SK-N-SH (cell line): ENCODE measurements around the gene KRT9. TPM values are rescaled to one million over a fixed set of nuclear protein-coding genes. Genes with fewer than 3 reads are reported as not detected.
A peak's percentile ranks its signal among the peaks of the same experiment; 100 is the strongest.

Source experiments
- CTCF ChIA-PET: fragments of 300-600, 350-600 bp; formaldehyde crosslinking; extraction: SDS; loops from one replicate; lab custom pipeline; 2021; lab: Yijun Ruan, JAX
- POLR2A ChIA-PET: fragments of 350-600 bp; sonication (Branson Sonifier 250); formaldehyde crosslinking; extraction: SDS; loops from one replicate; lab custom pipeline; 2020; ENCODE audit warnings: antibody characterized with exemption, inconsistent platforms; lab: Yijun Ruan, JAX
- DNase-seq: peaks from one replicate; pipeline ENCODE4 v3.0.0; 2012
- H2AFZ ChIP-seq: fragments of 200-600 bp; sonication (generic); 2 replicates; pipeline ENCODE4 v1.8.1; 2016; ENCODE audit warnings: antibody characterized with exemption, mild to moderate bottlenecking, low read depth
- H3F3A ChIP-seq: fragments of 200-600 bp; sonication (generic); replicated peaks from 2 replicates; pipeline ENCODE3; 2016; ENCODE audit warnings: antibody characterized with exemption, mild to moderate bottlenecking; ENCODE audit not compliant: insufficient read depth
- H3K27ac ChIP-seq, 2 experiments: fragments of 200-500 bp in 1 of 2; fragments of 200-600 bp in 1 of 2; sonication (Bioruptor generic) in 1 of 2; sonication (generic), shearing (Covaris generic) in 1 of 2; 2 replicates each; pipeline versions ENCODE4 v1.5.1 to v1.6.1; 2014 to 2016; ENCODE audit warnings: low read depth in 2 of 2, inconsistent platforms in 1 of 2, low read length in 1 of 2, mild to moderate bottlenecking in 1 of 2, mixed read lengths in 1 of 2
- H3K27me3 ChIP-seq: fragments of 200-600 bp; sonication (generic), shearing (Covaris generic); 2 replicates; pipeline ENCODE4 v1.6.1; 2016; ENCODE audit warnings: mixed run types; ENCODE audit not compliant: insufficient read depth
- H3K36me3 ChIP-seq, 2 experiments: fragments of 200-500 bp in 1 of 2; fragments of 200-600 bp in 1 of 2; sonication (Bioruptor generic) in 1 of 2; sonication (generic) in 1 of 2; replicated peaks in 1 of 2; 2 replicates each; pipeline versions ENCODE3 to v1.5.1; 2014 to 2016; ENCODE audit warnings: low read length in 1 of 2, mild to moderate bottlenecking in 1 of 2; ENCODE audit not compliant: insufficient read depth in 2 of 2, control insufficient read depth in 1 of 2
- H3K4me1 ChIP-seq, 2 experiments: fragments of 200-500 bp in 1 of 2; fragments of 200-600 bp in 1 of 2; sonication (Bioruptor generic) in 1 of 2; sonication (generic), shearing (Covaris generic) in 1 of 2; 2 replicates each; pipeline versions ENCODE4 v1.5.1 to v1.6.1; 2014 to 2016; ENCODE audit warnings: low read depth in 1 of 2, low read length in 1 of 2, mixed run types in 1 of 2; ENCODE audit not compliant: insufficient read depth in 2 of 2, control insufficient read depth in 1 of 2
- H3K4me2 ChIP-seq: fragments of 200-600 bp; sonication (generic), shearing (Covaris generic); 2 replicates; pipeline ENCODE4 v1.6.1; 2017; ENCODE audit warnings: mixed run types
- H3K4me3 ChIP-seq, 2 experiments: fragments of 200-500 bp in 1 of 2; fragments of 200-600 bp in 1 of 2; sonication (Bioruptor generic) in 1 of 2; sonication (generic), shearing (Covaris generic) in 1 of 2; 2 replicates each; pipeline versions ENCODE4 v1.5.1 to v1.8.1; 2014 to 2016; ENCODE audit warnings: low read depth in 2 of 2, inconsistent platforms in 1 of 2, low read length in 1 of 2, mild to moderate bottlenecking in 1 of 2, mixed read lengths in 1 of 2, moderate library complexity in 1 of 2
- H3K79me2 ChIP-seq: fragments of 200-600 bp; sonication (generic); 2 replicates; pipeline ENCODE4 v1.8.1; 2017; ENCODE audit warnings: mild to moderate bottlenecking; ENCODE audit not compliant: insufficient read depth
- H3K9ac ChIP-seq: fragments of 200-600 bp; sonication (generic); 2 replicates; pipeline ENCODE4 v1.6.1; 2017; ENCODE audit warnings: mixed run types
- H3K9me2 ChIP-seq: fragments of 200-600 bp; sonication (generic); 2 replicates; pipeline ENCODE4 v1.6.1; 2017; ENCODE audit warnings: mixed run types
- H3K9me3 ChIP-seq: fragments of 200-600 bp; sonication (generic); 2 replicates; pipeline ENCODE4 v1.6.1; 2017; ENCODE audit warnings: mixed run types, mild to moderate bottlenecking, moderate library complexity
- H4K20me1 ChIP-seq: fragments of 200-600 bp; sonication (generic); 2 replicates; pipeline ENCODE4 v1.6.1; 2017; ENCODE audit warnings: mild to moderate bottlenecking, mixed run types; ENCODE audit not compliant: insufficient read depth
- EP300 ChIP-seq, 2 experiments: IDR thresholded peaks; 2 replicates each; pipeline versions ENCODE4 v1.4.0 to v1.6.1; 2012; ENCODE audit warnings: borderline replicate concordance in 1 of 2, low read depth in 1 of 2, low read length in 1 of 2
- EZH2phosphoT487 ChIP-seq: fragments of 200-600 bp; sonication (generic); IDR thresholded peaks from 2 replicates; pipeline ENCODE4 v1.6.1; 2017; ENCODE audit warnings: low read depth, mixed run types, mild to moderate bottlenecking, antibody characterized with exemption, moderate library complexity, borderline replicate concordance
- FOSL2 ChIP-seq: IDR thresholded peaks from 2 replicates; pipeline ENCODE4 v1.4.0; 2012; ENCODE audit warnings: low read depth, mild to moderate bottlenecking, moderate library complexity, borderline replicate concordance
- FOXJ3 ChIP-seq: sonication (generic); formaldehyde crosslinking; IDR thresholded peaks from 2 replicates; pipeline ENCODE4 v1.5.1; 2020; ENCODE audit warnings: mild to moderate bottlenecking, missing genetic modification reagents
- FOXM1 ChIP-seq: IDR thresholded peaks from 2 replicates; pipeline ENCODE4 v1.4.0; 2012; ENCODE audit warnings: low read depth, mild to moderate bottlenecking
- GATA2 ChIP-seq: sonication (generic); formaldehyde crosslinking; IDR thresholded peaks from 2 replicates; pipeline ENCODE4 v1.5.0; 2020; ENCODE audit warnings: mild to moderate bottlenecking, missing genetic modification reagents
- JUND ChIP-seq: IDR thresholded peaks from 2 replicates; pipeline ENCODE4 v1.4.0; 2012
- MEF2A ChIP-seq: IDR thresholded peaks from 2 replicates; pipeline ENCODE4 v1.4.0; 2012; ENCODE audit warnings: low read depth, borderline replicate concordance
- NFIC ChIP-seq: IDR thresholded peaks from 2 replicates; pipeline ENCODE4 v1.4.0; 2012; ENCODE audit warnings: borderline replicate concordance
- NRF1 ChIP-seq: IDR thresholded peaks from 2 replicates; pipeline ENCODE4 v1.6.1; 2012; ENCODE audit warnings: low read depth, mild to moderate bottlenecking, low read length
- POLR2AphosphoS5 ChIP-seq: IDR thresholded peaks from 2 replicates; pipeline ENCODE4 v1.6.1; 2012; ENCODE audit warnings: low read depth, low read length
- RAD21 ChIP-seq: IDR thresholded peaks from 2 replicates; pipeline ENCODE4 v1.6.1; 2012; ENCODE audit warnings: mild to moderate bottlenecking, low read length
- RCOR1 ChIP-seq: fragments of 150-350 bp; IDR thresholded peaks from 2 replicates; pipeline ENCODE4 v1.6.1; 2017; ENCODE audit warnings: antibody characterized with exemption, low read length
- RXRA ChIP-seq: IDR thresholded peaks from 2 replicates; pipeline ENCODE4 v1.4.0; 2012; ENCODE audit warnings: low read depth, mild to moderate bottlenecking, borderline replicate concordance
- SIN3A ChIP-seq: IDR thresholded peaks from 2 replicates; pipeline ENCODE4 v1.6.1; 2012; ENCODE audit warnings: low read depth, mild to moderate bottlenecking, low read length, moderate library complexity, borderline replicate concordance
- TAF1 ChIP-seq: IDR thresholded peaks from 2 replicates; pipeline ENCODE4 v1.6.1; 2012; ENCODE audit warnings: low read depth, mild to moderate bottlenecking, low read length, moderate library complexity, borderline replicate concordance
- TCF12 ChIP-seq: IDR thresholded peaks from 2 replicates; pipeline ENCODE4 v1.4.0; 2012
- TEAD4 ChIP-seq: IDR thresholded peaks from 2 replicates; pipeline ENCODE4 v1.4.0; 2012; ENCODE audit warnings: mild to moderate bottlenecking, borderline replicate concordance; ENCODE audit not compliant: insufficient read depth
- WGBS: methylation state at CpG from one replicate; pipeline ENCODE4 v1.1.6; 2017; ENCODE audit warnings: low lambda C conversion rate; 5-methylcytosine and 5-hydroxymethylcytosine counted together
- polyA plus RNA-seq, 3 experiments: library from polyadenylated mRNA; depleted of rRNA; stranded (reverse); fragments of >200 nt; gene quantifications; 2 replicates each; pipeline ENCODE4 v1.2.3, GENCODE V29; 2012
- TF ChIP-seq, protein P1 (sequence below): IDR thresholded peaks from 2 replicates; pipeline ENCODE4 v1.4.0; 2012; ENCODE audit warnings: low read depth, borderline replicate concordance
- TF ChIP-seq, protein P2 (sequence below): IDR thresholded peaks from 2 replicates; pipeline ENCODE4 v1.6.1; 2012; ENCODE audit warnings: mild to moderate bottlenecking, low read depth, low read length, moderate library complexity
- TF ChIP-seq, protein P3 (sequence below): fragments of 200-600 bp; sonication (generic); IDR thresholded peaks from 2 replicates; pipeline ENCODE4 v1.6.1; 2017; ENCODE audit warnings: antibody characterized with exemption, mild to moderate bottlenecking, moderate library complexity

Gene KRT9
- polyA plus RNA-seq, 1 of the 3 experiments (the other 2 are of a cell fraction): not detected

DNA sequence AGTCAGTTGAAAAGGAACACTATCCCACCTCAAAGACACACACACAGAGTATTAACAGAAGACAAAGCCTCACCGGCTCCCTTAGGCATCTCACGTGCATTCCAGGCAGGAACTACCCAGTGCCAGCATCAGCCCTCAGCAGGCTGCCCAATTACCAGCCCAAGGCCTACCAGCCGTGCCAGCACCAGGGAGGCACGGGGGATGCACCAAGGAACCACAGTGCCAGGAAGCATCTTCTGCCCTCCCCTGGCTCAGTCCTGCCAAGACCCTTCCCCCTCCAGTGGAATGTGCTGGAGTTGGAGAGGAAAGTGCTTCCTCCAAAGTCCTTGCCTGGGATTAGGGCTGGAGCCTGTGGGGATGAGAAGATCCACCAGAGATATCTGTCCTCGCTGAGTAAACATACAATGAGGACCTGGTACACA is 32.8 kb downstream of the KRT9 start:
- Histone ChIP-seq H3K79me2 (no peaks in the 10 kb centered on the region), H3K27me3 (no peaks in the 10 kb centered on the region), H3K36me3 (no peaks in the 10 kb centered on the region), H3K4me2 (peak overlapping the region; percentile 59), H3K27ac (peak overlapping the region; percentile 26 to 77; a peak in 3 of 4 replicates), H3K9me3 (no peaks in the 10 kb centered on the region), H3K9ac (peak overlapping the region; percentile 54), H3K9me2 (no peaks in the 10 kb centered on the region), H2AFZ (peak overlapping the region; percentile 73), H3F3A (peaks cover 29% of the 10 kb centered on the region), H3K4me1 (peaks cover 17 to 37% of the 10 kb centered on the region in 2 experiments; a peak in 3 of 4 replicates), H4K20me1 (no peaks in the 10 kb centered on the region), H3K4me3 (no peak overlapping the region)
- TF ChIP-seq POLR2AphosphoS5 (no peak), TCF12 (no peak), TEAD4 (0 out of 2 replicates have a peak, but pooled peaks have one; percentile 10), FOXM1 (no peak), RAD21 (no peak), GATA2 (CRISPR knock-in tag) (no peak), NFIC (no peak), RCOR1 (no peak)
- no peak for DNase-seq
- ChIA-PET CTCF (interaction anchor here (1.2 to 25.5 kb wide), 4 partner anchors 10 to 127 kb away, joined by 4 to 646 read pairs (median 43); partner anchors contain the start of gene KRT15), POLR2A (no interaction called here)
- 49% methylated on average over 3 of the region's 5 CpGs for WGBS

DNA sequence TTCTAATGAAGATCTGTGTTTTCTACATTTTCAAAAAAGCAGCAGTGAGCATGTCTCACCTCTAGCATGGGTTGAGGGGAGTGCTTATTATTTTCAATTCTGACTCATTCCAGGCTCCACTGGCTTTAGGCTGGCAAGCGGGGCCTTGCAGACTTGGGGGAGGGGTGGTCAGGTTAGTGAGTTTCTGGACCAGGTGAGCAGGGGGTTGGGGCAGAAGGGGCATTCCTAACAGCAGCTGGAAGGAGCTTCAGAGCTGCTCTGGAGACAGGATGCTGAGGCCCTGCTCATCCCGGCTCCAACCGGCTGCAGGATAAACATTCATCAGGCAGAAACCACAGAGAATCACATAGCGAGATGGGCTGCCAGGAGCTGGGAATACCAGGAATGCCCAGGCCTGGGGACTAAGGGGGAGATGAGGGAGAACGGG is 33.3 kb downstream of the KRT9 start:
- POLR2A ChIA-PET: no interaction called here
- no peak overlapping the region for H3K4me3 ChIP-seq
- H3K9me2 ChIP-seq: no peaks in the 10 kb centered on the region
- H3K27ac ChIP-seq: peak overlapping the region; percentile 26 to 77; a peak in 2 of 4 replicates
- H3F3A ChIP-seq: peaks cover 27% of the 10 kb centered on the region
- CTCF ChIA-PET: interaction anchor here (1.2 to 25.5 kb wide), 6 partner anchors 11 to 127 kb away, joined by 3 to 646 read pairs (median 7); partner anchors contain the start of genes KRT15 and KRT19
- H3K4me2 ChIP-seq: peak overlapping the region; percentile 59
- H3K4me1 ChIP-seq: peaks cover 17 to 37% of the 10 kb centered on the region in 2 experiments; a peak in 3 of 4 replicates
- H3K79me2 ChIP-seq: no peaks in the 10 kb centered on the region
- peak overlapping the region; percentile 73 for H2AFZ ChIP-seq
- 17% methylated on average over 5 of the region's 5 CpGs for WGBS
- no peaks in the 10 kb centered on the region for H3K9me3 ChIP-seq
- peak overlapping the region; percentile 54 for H3K9ac ChIP-seq
- DNase-seq: no peak
- H3K36me3 ChIP-seq: no peaks in the 10 kb centered on the region
- H3K27me3 ChIP-seq: no peaks in the 10 kb centered on the region
- H4K20me1 ChIP-seq: no peaks in the 10 kb centered on the region
- TF ChIP-seq RAD21 (no peak), NFIC (peak; percentile 42; the same call in 1 of the 2 replicates), NRF1 (no peak), MEF2A (no peak), TAF1 (0 out of 2 replicates have a peak, but pooled peaks have one; percentile 11), GATA2 (CRISPR knock-in tag) (no peak), FOXJ3 (CRISPR knock-in tag) (no peak), TCF12 (peak; percentile 51), SIN3A (no peak), POLR2AphosphoS5 (no peak), EP300 (IDR thresholded peaks at IDR 0.05; ENCODE audit: borderline replicate concordance in 1 of 2, low read depth in 1 of 2, low read length in 1 of 2) (no peak), JUND (no peak), EZH2phosphoT487 (no peak), RXRA (no peak), FOSL2 (peak; percentile 37; the same call in 1 of the 2 replicates)
- TF ChIP-seq, protein P1, sequence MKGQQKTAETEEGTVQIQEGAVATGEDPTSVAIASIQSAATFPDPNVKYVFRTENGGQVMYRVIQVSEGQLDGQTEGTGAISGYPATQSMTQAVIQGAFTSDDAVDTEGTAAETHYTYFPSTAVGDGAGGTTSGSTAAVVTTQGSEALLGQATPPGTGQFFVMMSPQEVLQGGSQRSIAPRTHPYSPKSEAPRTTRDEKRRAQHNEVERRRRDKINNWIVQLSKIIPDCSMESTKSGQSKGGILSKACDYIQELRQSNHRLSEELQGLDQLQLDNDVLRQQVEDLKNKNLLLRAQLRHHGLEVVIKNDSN: no peak
- TF ChIP-seq, protein P2, sequence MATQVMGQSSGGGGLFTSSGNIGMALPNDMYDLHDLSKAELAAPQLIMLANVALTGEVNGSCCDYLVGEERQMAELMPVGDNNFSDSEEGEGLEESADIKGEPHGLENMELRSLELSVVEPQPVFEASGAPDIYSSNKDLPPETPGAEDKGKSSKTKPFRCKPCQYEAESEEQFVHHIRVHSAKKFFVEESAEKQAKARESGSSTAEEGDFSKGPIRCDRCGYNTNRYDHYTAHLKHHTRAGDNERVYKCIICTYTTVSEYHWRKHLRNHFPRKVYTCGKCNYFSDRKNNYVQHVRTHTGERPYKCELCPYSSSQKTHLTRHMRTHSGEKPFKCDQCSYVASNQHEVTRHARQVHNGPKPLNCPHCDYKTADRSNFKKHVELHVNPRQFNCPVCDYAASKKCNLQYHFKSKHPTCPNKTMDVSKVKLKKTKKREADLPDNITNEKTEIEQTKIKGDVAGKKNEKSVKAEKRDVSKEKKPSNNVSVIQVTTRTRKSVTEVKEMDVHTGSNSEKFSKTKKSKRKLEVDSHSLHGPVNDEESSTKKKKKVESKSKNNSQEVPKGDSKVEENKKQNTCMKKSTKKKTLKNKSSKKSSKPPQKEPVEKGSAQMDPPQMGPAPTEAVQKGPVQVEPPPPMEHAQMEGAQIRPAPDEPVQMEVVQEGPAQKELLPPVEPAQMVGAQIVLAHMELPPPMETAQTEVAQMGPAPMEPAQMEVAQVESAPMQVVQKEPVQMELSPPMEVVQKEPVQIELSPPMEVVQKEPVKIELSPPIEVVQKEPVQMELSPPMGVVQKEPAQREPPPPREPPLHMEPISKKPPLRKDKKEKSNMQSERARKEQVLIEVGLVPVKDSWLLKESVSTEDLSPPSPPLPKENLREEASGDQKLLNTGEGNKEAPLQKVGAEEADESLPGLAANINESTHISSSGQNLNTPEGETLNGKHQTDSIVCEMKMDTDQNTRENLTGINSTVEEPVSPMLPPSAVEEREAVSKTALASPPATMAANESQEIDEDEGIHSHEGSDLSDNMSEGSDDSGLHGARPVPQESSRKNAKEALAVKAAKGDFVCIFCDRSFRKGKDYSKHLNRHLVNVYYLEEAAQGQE: peak; percentile 31; the same call in 1 of the 2 replicates
- TF ChIP-seq, protein P3, sequence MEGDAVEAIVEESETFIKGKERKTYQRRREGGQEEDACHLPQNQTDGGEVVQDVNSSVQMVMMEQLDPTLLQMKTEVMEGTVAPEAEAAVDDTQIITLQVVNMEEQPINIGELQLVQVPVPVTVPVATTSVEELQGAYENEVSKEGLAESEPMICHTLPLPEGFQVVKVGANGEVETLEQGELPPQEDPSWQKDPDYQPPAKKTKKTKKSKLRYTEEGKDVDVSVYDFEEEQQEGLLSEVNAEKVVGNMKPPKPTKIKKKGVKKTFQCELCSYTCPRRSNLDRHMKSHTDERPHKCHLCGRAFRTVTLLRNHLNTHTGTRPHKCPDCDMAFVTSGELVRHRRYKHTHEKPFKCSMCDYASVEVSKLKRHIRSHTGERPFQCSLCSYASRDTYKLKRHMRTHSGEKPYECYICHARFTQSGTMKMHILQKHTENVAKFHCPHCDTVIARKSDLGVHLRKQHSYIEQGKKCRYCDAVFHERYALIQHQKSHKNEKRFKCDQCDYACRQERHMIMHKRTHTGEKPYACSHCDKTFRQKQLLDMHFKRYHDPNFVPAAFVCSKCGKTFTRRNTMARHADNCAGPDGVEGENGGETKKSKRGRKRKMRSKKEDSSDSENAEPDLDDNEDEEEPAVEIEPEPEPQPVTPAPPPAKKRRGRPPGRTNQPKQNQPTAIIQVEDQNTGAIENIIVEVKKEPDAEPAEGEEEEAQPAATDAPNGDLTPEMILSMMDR: no peak
